ENCODE results near the gene GPR61. TPM values are rescaled to one million over a fixed set of nuclear protein-coding genes. Genes with fewer than 3 reads are reported as not detected.
A peak's percentile ranks its signal among the peaks of the same experiment; 100 is the strongest.

GPR61 gene
- total RNA-seq, 1 donor from 2014 or later, result not detected

GRCh38 chr1:109503935-109504334 is 35.7 kb upstream of the GPR61 start:
- H3K4me3 Mint-ChIP-seq, result no peak overlapping the region
- no peak for DNase-seq (ENCODE audit: extremely low spot score, unreplicated experiment)
- H3K36me3 Mint-ChIP-seq, result no peaks in the 10 kb centered on the region
- no peak overlapping the region for H3K27ac Mint-ChIP-seq
- peaks cover 8% of the 10 kb centered on the region for H3K27me3 Mint-ChIP-seq
- TF ChIP-seq CTCF (conservative IDR thresholded peaks at IDR 0.05), result no peak
- no peaks in the 10 kb centered on the region for H3K9me3 Mint-ChIP-seq
- H3K4me1 Mint-ChIP-seq (ENCODE audit: unreplicated experiment), result peaks cover 38% of the 10 kb centered on the region

- H3K27me3 Mint-ChIP-seq, result peaks cover 12% of the 10 kb centered on the region
- H3K4me3 Mint-ChIP-seq, result no peak overlapping the region
- H3K9me3 Mint-ChIP-seq, result no peaks in the 10 kb centered on the region
- H3K27ac Mint-ChIP-seq, result no peak overlapping the region
- TF ChIP-seq CTCF (conservative IDR thresholded peaks at IDR 0.05), result no peak
- DNase-seq (ENCODE audit: extremely low spot score, unreplicated experiment), result no peak
- peaks cover 36% of the 10 kb centered on the region for H3K4me1 Mint-ChIP-seq (ENCODE audit: unreplicated experiment)
- no peaks in the 10 kb centered on the region for H3K36me3 Mint-ChIP-seq
These were observed 34.7 kb upstream of the GPR61 start for GRCh38 chr1:109504974-109505373.

- H3K27ac Mint-ChIP-seq, result no peak overlapping the region
- no peak for DNase-seq (ENCODE audit: extremely low spot score, unreplicated experiment)
- no peak for TF ChIP-seq CTCF (conservative IDR thresholded peaks at IDR 0.05)
- H3K4me3 Mint-ChIP-seq, result peak overlapping the region; percentile 89
- peaks cover 22% of the 10 kb centered on the region for H3K4me1 Mint-ChIP-seq (ENCODE audit: unreplicated experiment)
- no peaks in the 10 kb centered on the region for H3K9me3 Mint-ChIP-seq
- H3K27me3 Mint-ChIP-seq, result peaks cover 28% of the 10 kb centered on the region
- no peaks in the 10 kb centered on the region for H3K36me3 Mint-ChIP-seq
These were observed 31.4 kb upstream of the GPR61 start for GRCh38 chr1:109508001-109508872.

GRCh38 chr1:109508873-109509175 is 30.8 kb upstream of the GPR61 start:
- no peak for DNase-seq (ENCODE audit: extremely low spot score, unreplicated experiment)
- H3K27me3 Mint-ChIP-seq, result peaks cover 28% of the 10 kb centered on the region
- peaks cover 22% of the 10 kb centered on the region for H3K4me1 Mint-ChIP-seq (ENCODE audit: unreplicated experiment)
- peak overlapping the region; percentile 89 for H3K4me3 Mint-ChIP-seq
- no peaks in the 10 kb centered on the region for H3K36me3 Mint-ChIP-seq
- H3K9me3 Mint-ChIP-seq, result no peaks in the 10 kb centered on the region
- no peak for TF ChIP-seq CTCF (conservative IDR thresholded peaks at IDR 0.05)
- no peak overlapping the region for H3K27ac Mint-ChIP-seq

GRCh38 chr1:109509176-109510134 is 30.2 kb upstream of the GPR61 start, which contains the start of gene AMIGO1:
AMIGO1 (minus strand) TSS chr1:109509727; CDS start chr1:109508912, 815 bp downstream.
- no peak for TF ChIP-seq CTCF (conservative IDR thresholded peaks at IDR 0.05)
- H3K27me3 Mint-ChIP-seq, result peaks cover 28% of the 10 kb centered on the region
- peak within 1 kb of the TSS; percentile 55 for H3K27ac Mint-ChIP-seq
- H3K36me3 Mint-ChIP-seq, result no peaks in the 10 kb centered on the region
- no peak for DNase-seq (ENCODE audit: extremely low spot score, unreplicated experiment)
- peaks cover 22% of the 10 kb centered on the region for H3K4me1 Mint-ChIP-seq (ENCODE audit: unreplicated experiment)
- no peaks in the 10 kb centered on the region for H3K9me3 Mint-ChIP-seq
- peak within 1 kb of the TSS; percentile 94 for H3K4me3 Mint-ChIP-seq
